Liver (tissue), 9 donors: ENCODE data around the gene PEX16. TPM values are rescaled to one million over a fixed set of nuclear protein-coding genes. Genes with fewer than 3 reads are reported as not detected.

ENCODE experiments used
- DNase-seq: peaks from one replicate; pipeline ENCODE4 v3.0.0-alpha.2; 2017; ENCODE audit warnings: low spot score
- H3K27ac ChIP-seq, 2 donors: one replicate each; pipeline ENCODE4 v1.7.0; 2013; ENCODE audit warnings: inconsistent platforms in 2 of 2, low read length in 2 of 2, control low read depth in 1 of 2, low read depth in 1 of 2, mild to moderate bottlenecking in 1 of 2
- H3K27me3 ChIP-seq, 4 donors: one replicate each; pipeline versions ENCODE4 v1.6.1 to v1.7.0; 2013; ENCODE audit warnings: low read length in 3 of 4, inconsistent platforms in 1 of 4, mild to moderate bottlenecking in 1 of 4, moderate library complexity in 1 of 4; ENCODE audit not compliant: control insufficient read depth in 4 of 4, insufficient read depth in 4 of 4
- H3K36me3 ChIP-seq, 4 donors: one replicate each; pipeline versions ENCODE4 v1.6.1 to v1.7.0; 2013; ENCODE audit warnings: low read length in 3 of 4, mild to moderate bottlenecking in 3 of 4, low read depth in 1 of 4, moderate library complexity in 1 of 4; ENCODE audit not compliant: control insufficient read depth in 4 of 4, insufficient read depth in 3 of 4
- H3K4me1 ChIP-seq, 4 donors: one replicate each; pipeline versions ENCODE4 v1.6.1 to v1.7.0; 2013; ENCODE audit warnings: low read length in 3 of 4, mild to moderate bottlenecking in 3 of 4, moderate library complexity in 1 of 4; ENCODE audit not compliant: control insufficient read depth in 4 of 4, insufficient read depth in 4 of 4
- H3K4me3 ChIP-seq, 3 donors: one replicate each; pipeline versions ENCODE4 v1.6.1 to v1.7.0; 2013; ENCODE audit warnings: low read length in 3 of 3, control low read depth in 1 of 3, low read depth in 1 of 3, mild to moderate bottlenecking in 1 of 3
- H3K9ac ChIP-seq, 2 donors: one replicate each; pipeline ENCODE4 v1.7.0; 2013; ENCODE audit warnings: low read length in 2 of 2, mild to moderate bottlenecking in 2 of 2, moderate library complexity in 2 of 2, control low read depth in 1 of 2, low read depth in 1 of 2
- H3K9me3 ChIP-seq, 4 donors: one replicate each; pipeline versions ENCODE4 v1.6.1 to v1.7.0; 2013; ENCODE audit warnings: low read length in 3 of 4; ENCODE audit not compliant: control insufficient read depth in 4 of 4
- EGR1 ChIP-seq, 2 donors: IDR thresholded peaks; 2 replicates each; pipeline ENCODE4 v1.6.1; 2016 to 2018; ENCODE audit warnings: antibody characterized with exemption in 2 of 2, low read depth in 2 of 2
- FOXA1 ChIP-seq: IDR thresholded peaks from 2 replicates; pipeline ENCODE4 v1.6.1; 2016; ENCODE audit warnings: antibody characterized with exemption
- FOXA2 ChIP-seq: IDR thresholded peaks from 2 replicates; pipeline ENCODE4 v1.6.1; 2016; ENCODE audit warnings: antibody characterized with exemption
- GABPA ChIP-seq, 2 donors: IDR thresholded peaks in 1 of 2; conservative IDR thresholded peaks in 1 of 2; 2 replicates each; pipeline ENCODE4 v1.6.1; 2016; ENCODE audit warnings: antibody characterized with exemption in 2 of 2, mild to moderate bottlenecking in 1 of 2, moderate library complexity in 1 of 2
- HNF4A ChIP-seq, 2 donors: conservative IDR thresholded peaks; 2 replicates each; pipeline ENCODE4 v1.6.1; 2016; ENCODE audit warnings: antibody characterized with exemption in 2 of 2, mild to moderate bottlenecking in 2 of 2
- HNF4G ChIP-seq: IDR thresholded peaks from 2 replicates; pipeline ENCODE4 v1.6.1; 2016; ENCODE audit warnings: antibody characterized with exemption
- JUND ChIP-seq, 2 donors: IDR thresholded peaks; 2 replicates each; pipeline ENCODE4 v1.6.1; 2016; ENCODE audit warnings: antibody characterized with exemption in 2 of 2
- NR2F2 ChIP-seq: IDR thresholded peaks from 2 replicates; pipeline ENCODE4 v1.6.1; 2016; ENCODE audit warnings: antibody characterized with exemption
- RAD21 ChIP-seq, 2 donors: IDR thresholded peaks; 2 replicates each; pipeline ENCODE4 v1.6.1; 2016; ENCODE audit warnings: antibody characterized with exemption in 2 of 2, mild to moderate bottlenecking in 2 of 2
- RXRA ChIP-seq, 2 donors: IDR thresholded peaks; 2 replicates each; pipeline ENCODE4 v1.6.1; 2017 to 2018; ENCODE audit warnings: antibody characterized with exemption in 2 of 2, mild to moderate bottlenecking in 1 of 2
- SP1 ChIP-seq: IDR thresholded peaks from 2 replicates; pipeline ENCODE4 v1.6.1; 2018; ENCODE audit warnings: antibody characterized with exemption, mild to moderate bottlenecking
- TAF1 ChIP-seq: conservative IDR thresholded peaks from 2 replicates; pipeline ENCODE4 v1.6.1; 2016; ENCODE audit warnings: antibody characterized with exemption, mild to moderate bottlenecking
- YY1 ChIP-seq: IDR thresholded peaks from 2 replicates; pipeline ENCODE4 v1.6.1; 2016; ENCODE audit warnings: antibody characterized with exemption, mild to moderate bottlenecking
- WGBS: extraction: QIAGEN DNeasy Blood & Tissue Kit; methylation state at CpG from one replicate; pipeline ENCODE4 v1.1.7; 2013; 5-methylcytosine and 5-hydroxymethylcytosine counted together
- polyA plus RNA-seq, 2 donors: library from polyadenylated mRNA; stranded (reverse) in 1 of 2; unstranded in 1 of 2; fragments of 200-250 nt in 1 of 2; fragments of >200 nt in 1 of 2; fragmentation: Nextera tagmentation in 1 of 2; extraction: Ambion mirVana in 1 of 2; gene quantifications; one replicate each; pipeline versions ENCODE4 v1.2.1 to v1.2.3, GENCODE V29; 2013 to 2015
- total RNA-seq, 2 donors: library from RNA; depleted of rRNA; stranded (reverse); fragments of >200 nt; gene quantifications; one replicate each; pipeline ENCODE4 v1.2.3, GENCODE V29; 2014
- TF ChIP-seq, protein P1 (sequence below): IDR thresholded peaks from 2 replicates; pipeline ENCODE4 v1.6.1; 2016; ENCODE audit warnings: antibody characterized with exemption
- TF ChIP-seq, protein P2 (sequence below): fragments of 150-350 bp; IDR thresholded peaks from 2 replicates; pipeline ENCODE4 v1.5.1; 2017; ENCODE audit warnings: improper control_type of control experiment, low read depth, low read length; ENCODE audit not compliant: missing input control
- TF ChIP-seq, protein P3 (sequence below): IDR thresholded peaks from 2 replicates; pipeline ENCODE4 v1.6.1; 2016; ENCODE audit warnings: antibody characterized with exemption
- TF ChIP-seq, protein P4 (sequence below): IDR thresholded peaks from 2 replicates; pipeline ENCODE4 v1.6.1; 2016; ENCODE audit warnings: antibody characterized with exemption
- TF ChIP-seq, protein P5 (sequence below): IDR thresholded peaks from 2 replicates; pipeline ENCODE4 v1.6.1; 2016; ENCODE audit warnings: antibody characterized with exemption, mild to moderate bottlenecking
- donor health status: healthy.
- donor health status: healthy.
- donor health status: healthy.
- donor health status: healthy.
- donor health status: healthy.

Gene PEX16
- total and polyA plus RNA-seq, 4 donors: 18.8 to 41.2 (median 29.8) TPM

DNA sequence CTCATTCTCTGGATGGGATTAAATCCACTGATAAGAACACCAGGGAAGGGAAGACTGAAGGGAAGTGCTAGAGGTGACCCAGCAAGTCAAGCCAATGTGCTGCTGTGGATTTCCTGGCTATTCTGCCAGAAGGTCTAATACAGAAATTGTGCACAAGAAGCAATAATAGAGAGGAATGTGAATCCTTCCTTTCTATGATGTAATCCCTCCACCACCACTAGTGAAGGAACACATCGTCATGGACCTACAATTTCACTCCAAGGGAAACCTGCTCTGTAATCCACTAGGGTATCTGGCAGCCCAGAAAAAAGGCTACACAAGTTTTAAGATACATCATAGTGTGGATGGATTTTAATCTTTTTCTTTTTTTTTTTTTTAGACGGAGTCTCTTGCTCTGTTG, 22.2 kb upstream of the PEX16 start:
- H3K27ac ChIP-seq: no peak overlapping the region
- TF ChIP-seq EGR1 (IDR thresholded peaks at IDR 0.05; ENCODE audit: low read depth in 2 of 2): no peak
- H3K9me3 ChIP-seq: no peaks in the 10 kb centered on the region
- no peaks in the 10 kb centered on the region for H3K27me3 ChIP-seq
- DNase-seq: no peak
- H3K4me3 ChIP-seq: no peak overlapping the region
- H3K9ac ChIP-seq: no peak overlapping the region
- WGBS: 92% methylated on average over 2 of the region's 2 CpGs
- H3K4me1 ChIP-seq: peaks cover 3 to 19% (median 9%) of the 10 kb centered on the region in 4 donors
- peaks cover 4 to 17% (median 5%) of the 10 kb centered on the region in 4 donors for H3K36me3 ChIP-seq

DNA sequence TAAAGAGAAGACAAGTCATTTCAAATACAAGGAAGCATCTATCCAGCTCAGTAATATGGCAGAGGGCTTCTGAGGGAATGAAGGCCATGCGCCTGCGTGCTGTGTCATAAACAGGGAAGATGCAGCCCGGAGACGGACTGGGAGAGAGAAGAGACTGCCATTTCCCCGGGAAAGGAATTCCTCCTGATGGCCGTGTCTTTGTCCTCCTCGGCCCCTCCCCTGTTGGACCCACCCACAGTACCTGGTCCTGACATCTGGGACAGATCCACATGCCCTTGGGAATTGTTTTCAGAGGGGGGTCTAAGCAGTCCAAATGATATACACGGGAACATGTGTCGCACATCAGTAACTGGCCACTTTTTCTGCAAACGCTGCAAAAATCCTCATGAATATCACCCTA, 20.2 kb upstream of the PEX16 start:
- H3K27ac ChIP-seq: no peak overlapping the region
- no peaks in the 10 kb centered on the region for H3K27me3 ChIP-seq
- TF ChIP-seq TAF1: no peak
- TF ChIP-seq JUND (IDR thresholded peaks at IDR 0.05): no peak
- TF ChIP-seq SP1: no peak
- no peak for TF ChIP-seq RXRA (IDR thresholded peaks at IDR 0.05)
- TF ChIP-seq, protein P1, sequence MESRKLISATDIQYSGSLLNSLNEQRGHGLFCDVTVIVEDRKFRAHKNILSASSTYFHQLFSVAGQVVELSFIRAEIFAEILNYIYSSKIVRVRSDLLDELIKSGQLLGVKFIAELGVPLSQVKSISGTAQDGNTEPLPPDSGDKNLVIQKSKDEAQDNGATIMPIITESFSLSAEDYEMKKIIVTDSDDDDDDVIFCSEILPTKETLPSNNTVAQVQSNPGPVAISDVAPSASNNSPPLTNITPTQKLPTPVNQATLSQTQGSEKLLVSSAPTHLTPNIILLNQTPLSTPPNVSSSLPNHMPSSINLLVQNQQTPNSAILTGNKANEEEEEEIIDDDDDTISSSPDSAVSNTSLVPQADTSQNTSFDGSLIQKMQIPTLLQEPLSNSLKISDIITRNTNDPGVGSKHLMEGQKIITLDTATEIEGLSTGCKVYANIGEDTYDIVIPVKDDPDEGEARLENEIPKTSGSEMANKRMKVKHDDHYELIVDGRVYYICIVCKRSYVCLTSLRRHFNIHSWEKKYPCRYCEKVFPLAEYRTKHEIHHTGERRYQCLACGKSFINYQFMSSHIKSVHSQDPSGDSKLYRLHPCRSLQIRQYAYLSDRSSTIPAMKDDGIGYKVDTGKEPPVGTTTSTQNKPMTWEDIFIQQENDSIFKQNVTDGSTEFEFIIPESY: no peak
- no peak for TF ChIP-seq FOXA1
- TF ChIP-seq FOXA2: no peak
- no peak for TF ChIP-seq NR2F2
- TF ChIP-seq, protein P2, sequence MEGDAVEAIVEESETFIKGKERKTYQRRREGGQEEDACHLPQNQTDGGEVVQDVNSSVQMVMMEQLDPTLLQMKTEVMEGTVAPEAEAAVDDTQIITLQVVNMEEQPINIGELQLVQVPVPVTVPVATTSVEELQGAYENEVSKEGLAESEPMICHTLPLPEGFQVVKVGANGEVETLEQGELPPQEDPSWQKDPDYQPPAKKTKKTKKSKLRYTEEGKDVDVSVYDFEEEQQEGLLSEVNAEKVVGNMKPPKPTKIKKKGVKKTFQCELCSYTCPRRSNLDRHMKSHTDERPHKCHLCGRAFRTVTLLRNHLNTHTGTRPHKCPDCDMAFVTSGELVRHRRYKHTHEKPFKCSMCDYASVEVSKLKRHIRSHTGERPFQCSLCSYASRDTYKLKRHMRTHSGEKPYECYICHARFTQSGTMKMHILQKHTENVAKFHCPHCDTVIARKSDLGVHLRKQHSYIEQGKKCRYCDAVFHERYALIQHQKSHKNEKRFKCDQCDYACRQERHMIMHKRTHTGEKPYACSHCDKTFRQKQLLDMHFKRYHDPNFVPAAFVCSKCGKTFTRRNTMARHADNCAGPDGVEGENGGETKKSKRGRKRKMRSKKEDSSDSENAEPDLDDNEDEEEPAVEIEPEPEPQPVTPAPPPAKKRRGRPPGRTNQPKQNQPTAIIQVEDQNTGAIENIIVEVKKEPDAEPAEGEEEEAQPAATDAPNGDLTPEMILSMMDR: no peak
- TF ChIP-seq YY1: no peak
- no peak for TF ChIP-seq HNF4A (conservative IDR thresholded peaks at IDR 0.05)
- no peak for TF ChIP-seq GABPA (IDR thresholded peaks at IDR 0.05 in 1 of 2, conservative IDR thresholded peaks at IDR 0.05 in 1 of 2)
- no peak for TF ChIP-seq RAD21 (IDR thresholded peaks at IDR 0.05)
- TF ChIP-seq, protein P3, sequence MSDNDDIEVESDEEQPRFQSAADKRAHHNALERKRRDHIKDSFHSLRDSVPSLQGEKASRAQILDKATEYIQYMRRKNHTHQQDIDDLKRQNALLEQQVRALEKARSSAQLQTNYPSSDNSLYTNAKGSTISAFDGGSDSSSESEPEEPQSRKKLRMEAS: no peak
- TF ChIP-seq, protein P4, sequence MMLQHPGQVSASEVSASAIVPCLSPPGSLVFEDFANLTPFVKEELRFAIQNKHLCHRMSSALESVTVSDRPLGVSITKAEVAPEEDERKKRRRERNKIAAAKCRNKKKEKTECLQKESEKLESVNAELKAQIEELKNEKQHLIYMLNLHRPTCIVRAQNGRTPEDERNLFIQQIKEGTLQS: no peak
- TF ChIP-seq, protein P5, sequence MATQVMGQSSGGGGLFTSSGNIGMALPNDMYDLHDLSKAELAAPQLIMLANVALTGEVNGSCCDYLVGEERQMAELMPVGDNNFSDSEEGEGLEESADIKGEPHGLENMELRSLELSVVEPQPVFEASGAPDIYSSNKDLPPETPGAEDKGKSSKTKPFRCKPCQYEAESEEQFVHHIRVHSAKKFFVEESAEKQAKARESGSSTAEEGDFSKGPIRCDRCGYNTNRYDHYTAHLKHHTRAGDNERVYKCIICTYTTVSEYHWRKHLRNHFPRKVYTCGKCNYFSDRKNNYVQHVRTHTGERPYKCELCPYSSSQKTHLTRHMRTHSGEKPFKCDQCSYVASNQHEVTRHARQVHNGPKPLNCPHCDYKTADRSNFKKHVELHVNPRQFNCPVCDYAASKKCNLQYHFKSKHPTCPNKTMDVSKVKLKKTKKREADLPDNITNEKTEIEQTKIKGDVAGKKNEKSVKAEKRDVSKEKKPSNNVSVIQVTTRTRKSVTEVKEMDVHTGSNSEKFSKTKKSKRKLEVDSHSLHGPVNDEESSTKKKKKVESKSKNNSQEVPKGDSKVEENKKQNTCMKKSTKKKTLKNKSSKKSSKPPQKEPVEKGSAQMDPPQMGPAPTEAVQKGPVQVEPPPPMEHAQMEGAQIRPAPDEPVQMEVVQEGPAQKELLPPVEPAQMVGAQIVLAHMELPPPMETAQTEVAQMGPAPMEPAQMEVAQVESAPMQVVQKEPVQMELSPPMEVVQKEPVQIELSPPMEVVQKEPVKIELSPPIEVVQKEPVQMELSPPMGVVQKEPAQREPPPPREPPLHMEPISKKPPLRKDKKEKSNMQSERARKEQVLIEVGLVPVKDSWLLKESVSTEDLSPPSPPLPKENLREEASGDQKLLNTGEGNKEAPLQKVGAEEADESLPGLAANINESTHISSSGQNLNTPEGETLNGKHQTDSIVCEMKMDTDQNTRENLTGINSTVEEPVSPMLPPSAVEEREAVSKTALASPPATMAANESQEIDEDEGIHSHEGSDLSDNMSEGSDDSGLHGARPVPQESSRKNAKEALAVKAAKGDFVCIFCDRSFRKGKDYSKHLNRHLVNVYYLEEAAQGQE: no peak
- no peak for TF ChIP-seq HNF4G
- no peaks in the 10 kb centered on the region for H3K9me3 ChIP-seq
- 97% methylated on average over 10 of the region's 10 CpGs for WGBS
- no peak overlapping the region for H3K4me3 ChIP-seq
- H3K4me1 ChIP-seq: peaks cover 10 to 33% (median 27%) of the 10 kb centered on the region in 4 donors
- H3K9ac ChIP-seq: no peak overlapping the region
- DNase-seq: no peak
- H3K36me3 ChIP-seq: peaks cover 2 to 17% (median 5%) of the 10 kb centered on the region in 4 donors
